ENCODE data around the gene SWAP70.

The SWAP70 gene

GRCh38 chr11:9775398-9775779 is 111.5 kb downstream of the SWAP70 start:
- no peak for DNase-seq (ENCODE audit: extremely low read depth, low read depth)
- TF ChIP-seq, protein P1, sequence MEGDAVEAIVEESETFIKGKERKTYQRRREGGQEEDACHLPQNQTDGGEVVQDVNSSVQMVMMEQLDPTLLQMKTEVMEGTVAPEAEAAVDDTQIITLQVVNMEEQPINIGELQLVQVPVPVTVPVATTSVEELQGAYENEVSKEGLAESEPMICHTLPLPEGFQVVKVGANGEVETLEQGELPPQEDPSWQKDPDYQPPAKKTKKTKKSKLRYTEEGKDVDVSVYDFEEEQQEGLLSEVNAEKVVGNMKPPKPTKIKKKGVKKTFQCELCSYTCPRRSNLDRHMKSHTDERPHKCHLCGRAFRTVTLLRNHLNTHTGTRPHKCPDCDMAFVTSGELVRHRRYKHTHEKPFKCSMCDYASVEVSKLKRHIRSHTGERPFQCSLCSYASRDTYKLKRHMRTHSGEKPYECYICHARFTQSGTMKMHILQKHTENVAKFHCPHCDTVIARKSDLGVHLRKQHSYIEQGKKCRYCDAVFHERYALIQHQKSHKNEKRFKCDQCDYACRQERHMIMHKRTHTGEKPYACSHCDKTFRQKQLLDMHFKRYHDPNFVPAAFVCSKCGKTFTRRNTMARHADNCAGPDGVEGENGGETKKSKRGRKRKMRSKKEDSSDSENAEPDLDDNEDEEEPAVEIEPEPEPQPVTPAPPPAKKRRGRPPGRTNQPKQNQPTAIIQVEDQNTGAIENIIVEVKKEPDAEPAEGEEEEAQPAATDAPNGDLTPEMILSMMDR (IDR thresholded peaks at IDR 0.05; ENCODE audit: low read depth, low read length), result no peak

DNA sequence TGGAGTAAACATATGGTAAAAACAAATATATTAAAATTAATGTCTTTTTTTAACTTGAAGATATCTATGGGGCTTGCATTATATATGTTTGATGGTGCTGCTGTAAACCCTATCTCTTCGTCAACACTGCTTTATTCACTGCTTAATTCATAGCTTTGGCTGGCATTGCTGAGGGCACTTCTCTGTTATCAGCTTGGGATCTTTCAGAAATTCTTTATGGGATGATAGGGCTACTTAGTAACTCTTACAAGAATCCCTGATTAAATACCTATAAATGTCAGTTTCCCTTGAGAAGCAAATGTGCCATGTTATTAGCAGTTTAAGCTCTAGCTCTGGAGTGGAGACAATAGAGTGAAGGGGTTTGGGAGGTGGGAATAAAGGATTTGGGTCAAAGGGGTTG is 112.3 kb downstream of the SWAP70 start:
- TF ChIP-seq, protein P1 (IDR thresholded peaks at IDR 0.05; ENCODE audit: low read depth, low read length), result no peak
- no peak for DNase-seq (ENCODE audit: extremely low read depth, low read depth)

GRCh38 chr11:9777066-9777465 is 113.2 kb downstream of the SWAP70 start:
- TF ChIP-seq, protein P1 (IDR thresholded peaks at IDR 0.05; ENCODE audit: low read depth, low read length), result no peak
- no peak for DNase-seq (ENCODE audit: extremely low read depth, low read depth)

DNA sequence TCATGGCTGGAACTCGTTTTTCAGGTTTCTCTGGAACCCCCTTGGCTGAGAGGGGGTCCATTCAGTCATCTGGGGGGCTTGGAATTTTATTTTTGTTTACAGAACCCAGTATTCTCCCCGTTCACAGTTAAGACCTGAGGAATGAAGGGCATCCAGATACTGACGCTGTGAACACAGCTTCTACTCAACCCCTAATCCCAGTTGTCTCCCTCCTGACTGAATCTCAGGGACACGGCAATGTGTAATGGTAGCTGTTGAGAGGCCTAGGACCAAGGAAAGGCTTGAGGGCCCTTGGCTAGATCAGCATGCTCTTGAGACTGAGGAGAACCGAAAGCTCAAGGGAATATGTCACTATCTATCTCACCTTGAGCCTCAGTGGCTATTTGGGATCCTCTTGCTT is 113.6 kb downstream of the SWAP70 start:
- TF ChIP-seq, protein P1 (IDR thresholded peaks at IDR 0.05; ENCODE audit: low read depth, low read length), result no peak
- no peak for DNase-seq (ENCODE audit: extremely low read depth, low read depth)

DNA sequence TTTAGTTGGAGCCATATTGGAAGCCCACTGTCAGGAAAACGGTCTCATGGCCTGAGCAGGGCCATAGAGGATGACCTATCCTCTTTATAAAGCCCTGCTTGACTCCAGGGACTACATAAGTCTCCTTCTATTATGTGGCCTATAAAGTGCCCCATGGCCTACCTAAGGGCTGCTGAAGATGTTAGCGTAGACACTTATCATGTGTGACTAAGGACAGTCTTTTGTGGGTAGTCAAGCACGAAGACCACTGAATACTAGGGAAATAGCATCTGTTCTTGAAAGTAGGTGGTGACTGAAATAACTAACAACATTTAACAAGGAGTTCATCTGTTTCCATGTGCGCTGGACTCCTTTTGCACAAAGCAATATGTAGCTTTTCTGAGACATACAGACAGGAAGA is 117.1 kb downstream of the SWAP70 start:
- DNase-seq (ENCODE audit: extremely low read depth, low read depth), result no peak
- TF ChIP-seq, protein P1 (IDR thresholded peaks at IDR 0.05; ENCODE audit: low read depth, low read length), result no peak

GRCh38 chr11:9783986-9784385 is 120.1 kb downstream of the SWAP70 start:
- no peak for DNase-seq (ENCODE audit: extremely low read depth, low read depth)
- TF ChIP-seq, protein P1 (IDR thresholded peaks at IDR 0.05; ENCODE audit: low read depth, low read length), result no peak

- DNase-seq (ENCODE audit: extremely low read depth, low read depth), result no peak
- TF ChIP-seq, protein P1 (IDR thresholded peaks at IDR 0.05; ENCODE audit: low read depth, low read length), result no peak
Observed at GRCh38 chr11:9784602-9785315, 120.9 kb downstream of the SWAP70 start.

Data from AG09319 (cell line).